HepG2 (cell line): ENCODE measurements around the gene CENPO. TPM values are rescaled to one million over a fixed set of nuclear protein-coding genes. Genes with fewer than 3 reads are reported as not detected.

ENCODE experiments used
- ATAC-seq: fragments of 200-7000 bp; cut with Tn5 transposase; 3 replicates; pipeline ENCODE4 v1.9.1; 2020; ENCODE audit warnings: mild to moderate bottlenecking, moderate library complexity
- BruUV-seq: library from RNA; stranded (reverse); fragments of 400-500 nt; replicated peaks from 2 replicates; lab custom pipeline; 2021; lab: Mats Ljungman, UMichigan
- CTCF ChIA-PET: fragments of 300-600 bp; formaldehyde crosslinking; extraction: SDS; loops from one replicate; lab custom pipeline; 2021; ENCODE audit warnings: low total read pairs, inconsistent platforms, low intra/inter-chr PET ratio; lab: Yijun Ruan, JAX
- POLR2A ChIA-PET: fragments of 350-600 bp; sonication (Branson Sonifier 250); formaldehyde crosslinking; loops from one replicate; lab custom pipeline; 2020; ENCODE audit warnings: antibody characterized with exemption, inconsistent platforms; lab: Yijun Ruan, JAX
- DNase-seq: peaks from one replicate; pipeline ENCODE4 v3.0.0-alpha.2; 2015; ENCODE audit warnings: low spot score
- FAIRE-seq: peaks from 3 replicates; lab custom pipeline; 2011; peaks lifted over from hg19 to GRCh38; lab: Jason Lieb, UNC
- H2AFZ ChIP-seq: one replicate; pipeline ENCODE4 v1.6.1; 2011; ENCODE audit warnings: low read length, inconsistent platforms
- H3K27ac ChIP-seq: fragments of 300-600 bp; 3 replicates; pipeline ENCODE4 v1.8.0; 2011; ENCODE audit warnings: mixed run types, mild to moderate bottlenecking, mixed read lengths, low read length, inconsistent platforms; ENCODE audit not compliant: insufficient read depth; ENCODE audit errors: extremely low read length
- H3K27me3 ChIP-seq, 2 experiments: fragments of 200-600 bp in 1 of 2; 2 replicates in 1 of 2; 3 replicates in 1 of 2; pipeline versions ENCODE4 v1.6.0 to v1.8.0; 2011; ENCODE audit warnings: low read length in 2 of 2, mild to moderate bottlenecking in 2 of 2, moderate library complexity in 2 of 2, inconsistent platforms in 1 of 2; ENCODE audit not compliant: insufficient read depth in 2 of 2, control insufficient read depth in 1 of 2
- H3K36me3 ChIP-seq, 2 experiments: fragments of 200-600 bp in 1 of 2; replicated peaks in 1 of 2; 2 replicates in 1 of 2; 3 replicates in 1 of 2; pipeline versions ENCODE4 v1.5.1 to v1.8.0; 2011; ENCODE audit warnings: low read length in 2 of 2, inconsistent platforms in 1 of 2; ENCODE audit not compliant: insufficient read depth in 2 of 2, control insufficient read depth in 1 of 2
- H3K4me1 ChIP-seq: 2 replicates; pipeline ENCODE4 v1.5.1; 2012; ENCODE audit warnings: low read length, inconsistent platforms; ENCODE audit not compliant: insufficient read depth
- H3K4me2 ChIP-seq: 2 replicates; pipeline ENCODE4 v1.6.0; 2011; ENCODE audit warnings: low read depth, low read length, inconsistent platforms
- H3K4me3 ChIP-seq, 3 experiments: fragments of 200-600 bp in 1 of 3; sonication (generic), shearing (Covaris generic) in 1 of 3; replicated peaks in 1 of 3; 2 replicates each; pipeline ENCODE4 v1.5.1; 2011 to 2016; ENCODE audit warnings: low read length in 3 of 3, inconsistent platforms in 2 of 3, low read depth in 2 of 3, mild to moderate bottlenecking in 2 of 3, control low read depth in 1 of 3, mixed read lengths in 1 of 3; ENCODE audit not compliant: insufficient read depth in 1 of 3
- H3K79me2 ChIP-seq: one replicate; pipeline ENCODE4 v1.6.1; 2011; ENCODE audit warnings: low read length, inconsistent platforms; ENCODE audit not compliant: insufficient read depth
- H3K9ac ChIP-seq: 2 replicates; pipeline ENCODE4 v1.6.0; 2011; ENCODE audit warnings: mild to moderate bottlenecking, low read depth, low read length, inconsistent platforms; ENCODE audit not compliant: insufficient read depth
- H3K9me3 ChIP-seq: 2 replicates; pipeline ENCODE4 v1.5.1; 2012; ENCODE audit warnings: mild to moderate bottlenecking, low read length
- H4K20me1 ChIP-seq: 2 replicates; pipeline ENCODE4 v1.6.0; 2011; ENCODE audit warnings: inconsistent platforms, mild to moderate bottlenecking, low read length, moderate library complexity; ENCODE audit not compliant: insufficient read depth
- CREM ChIP-seq, 2 experiments: sonication (generic) in 1 of 2; formaldehyde crosslinking in 1 of 2; IDR thresholded peaks; 2 replicates each; pipeline versions ENCODE4 v1.4.0 to v1.6.1; 2016 to 2020; ENCODE audit warnings: antibody characterized with exemption in 1 of 2, mild to moderate bottlenecking in 1 of 2, missing genetic modification reagents in 1 of 2
- DR1 ChIP-seq: sonication (generic); formaldehyde crosslinking; IDR thresholded peaks from 2 replicates; pipeline ENCODE4 v1.8.0; 2021; ENCODE audit warnings: mild to moderate bottlenecking, missing genetic modification reagents, inconsistent platforms
- RNF2 ChIP-seq: fragments of 450-650 bp; conservative IDR thresholded peaks from 2 replicates; pipeline ENCODE4 v1.6.1; 2016; ENCODE audit warnings: low read depth
- TP53 ChIP-seq: sonication (generic); formaldehyde crosslinking; conservative IDR thresholded peaks from 2 replicates; pipeline ENCODE4 v1.4.0; 2020; ENCODE audit warnings: missing genetic modification reagents
- ZBTB20 ChIP-seq: sonication (generic); formaldehyde crosslinking; IDR thresholded peaks from 2 replicates; pipeline ENCODE4 v1.8.1; 2023; ENCODE audit warnings: missing genetic modification reagents, low read depth, mild to moderate bottlenecking, borderline replicate concordance
- ZNF224 ChIP-seq: sonication (generic); formaldehyde crosslinking; IDR thresholded peaks from 2 replicates; pipeline ENCODE4 v1.5.0; 2020; ENCODE audit warnings: mild to moderate bottlenecking, missing genetic modification reagents
- ZNF543 ChIP-seq: sonication (generic); formaldehyde crosslinking; IDR thresholded peaks from 2 replicates; pipeline ENCODE4 v1.4.0; 2020; ENCODE audit warnings: mild to moderate bottlenecking, missing genetic modification reagents
- ZNF563 ChIP-seq: sonication (generic); formaldehyde crosslinking; IDR thresholded peaks from 2 replicates; pipeline ENCODE4 v1.8.0; 2022; ENCODE audit warnings: mild to moderate bottlenecking, moderate library complexity, missing genetic modification reagents
- ZNF7 ChIP-seq: IDR thresholded peaks from 2 replicates; pipeline ENCODE4 v1.6.1; 2016; ENCODE audit warnings: missing biosample characterization, missing genetic modification reagents
- WGBS: methylation state at CpG from one replicate; pipeline ENCODE4 v1.1.6; 2017; ENCODE audit warnings: low lambda C conversion rate; 5-methylcytosine and 5-hydroxymethylcytosine counted together
- in situ Hi-C: cut with HindIII; loops from 2 replicates; pipeline ENCODE4 v1.10.0; 2017; ENCODE audit warnings: low pct_unique_long_range_greater_than_20kb; ENCODE audit not compliant: extremely low pct_ligation_motif_present
- intact Hi-C: fragments of 100-400 bp; cut with micrococcal nuclease; formaldehyde crosslinking; loops from one replicate; pipeline ENCODE4 v1.10.0; 2022; ENCODE audit not compliant: unreplicated experiment
- polyA plus RNA-seq, 8 experiments: library from polyadenylated mRNA; depleted of rRNA in 3 of 8; stranded (reverse) in 7 of 8; unstranded in 1 of 8; fragments of >200 nt; fragmentation: Illumina TruSeq in 4 of 8; extraction: Trizol in 4 of 8; gene quantifications; 2 replicates each; pipeline versions ENCODE4 v1.2.1 to v1.2.3, GENCODE V29; 2011 to 2016; ENCODE audit warnings: low read depth in 4 of 8, missing spikeins in 1 of 8, mixed read lengths in 1 of 8; ENCODE audit not compliant: insufficient read depth in 1 of 8
- total RNA-seq, 5 experiments: library from RNA; depleted of rRNA; stranded (reverse); fragments of >200 nt; fragmentation: Illumina TruSeq; extraction: Trizol; gene quantifications; 2 replicates each; pipeline ENCODE4 v1.2.3, GENCODE V29; 2016; ENCODE audit warnings: low read depth in 1 of 5
- TF ChIP-seq, protein P1 (sequence below): sonication (generic); formaldehyde crosslinking; IDR thresholded peaks from 2 replicates; pipeline ENCODE4 v1.4.0; 2020; ENCODE audit warnings: missing genetic modification reagents, borderline replicate concordance
- TF ChIP-seq, protein P2 (sequence below): sonication (generic); formaldehyde crosslinking; IDR thresholded peaks from 2 replicates; pipeline ENCODE4 v1.9.0; 2022; ENCODE audit warnings: missing genetic modification reagents, mild to moderate bottlenecking, borderline replicate concordance
- TF ChIP-seq, protein P3 (sequence below): sonication (generic); formaldehyde crosslinking; IDR thresholded peaks from 2 replicates; pipeline ENCODE4 v1.9.0; 2021; ENCODE audit warnings: missing genetic modification reagents, borderline replicate concordance

CENPO gene
- total and polyA plus RNA-seq, 2 of the 13 experiments (the other 11 are each of a cell fraction or from before 2014, with no cell fraction given): 19.7 to 35.5 TPM

DNA sequence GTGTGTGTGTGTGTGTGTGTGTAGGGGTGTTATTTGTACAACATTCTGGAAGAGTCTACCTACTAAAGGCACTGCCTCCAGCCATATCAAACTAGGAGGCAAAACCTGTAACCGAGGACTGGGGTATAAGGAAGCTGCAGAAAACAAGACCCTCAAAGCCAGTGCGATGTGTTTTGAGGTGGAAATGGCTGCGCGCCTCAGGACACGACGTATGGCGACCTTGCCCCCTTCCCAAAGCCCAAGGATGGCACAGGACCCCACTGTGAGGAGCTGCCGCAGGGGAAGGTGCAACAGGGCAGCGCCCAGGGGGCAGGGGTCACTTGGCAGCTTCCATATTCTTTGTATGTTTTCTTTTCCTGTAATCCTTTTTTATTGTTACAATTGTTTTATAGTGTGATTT, 59.8 kb downstream of the CENPO start:
- intact Hi-C loops (no loop called here), in situ Hi-C loops (no loop called here)
- ChIA-PET POLR2A (no interaction called here), CTCF (no interaction called here)
- DNase-seq (no peak), ATAC-seq (no peak), FAIRE-seq (no peak)
- 46% methylated on average over 9 of the region's 9 CpGs for WGBS
- H3K27ac ChIP-seq: no peak overlapping the region
- no peak overlapping the region for H2AFZ ChIP-seq
- peaks cover 6% of the 10 kb centered on the region; the same call in 1 of the 2 replicates for H3K9me3 ChIP-seq
- H3K79me2 ChIP-seq: no peaks in the 10 kb centered on the region
- H3K4me1 ChIP-seq: no peaks in the 10 kb centered on the region
- TF ChIP-seq ZNF543 (CRISPR knock-in tag): no peak
- TF ChIP-seq, protein P1, sequence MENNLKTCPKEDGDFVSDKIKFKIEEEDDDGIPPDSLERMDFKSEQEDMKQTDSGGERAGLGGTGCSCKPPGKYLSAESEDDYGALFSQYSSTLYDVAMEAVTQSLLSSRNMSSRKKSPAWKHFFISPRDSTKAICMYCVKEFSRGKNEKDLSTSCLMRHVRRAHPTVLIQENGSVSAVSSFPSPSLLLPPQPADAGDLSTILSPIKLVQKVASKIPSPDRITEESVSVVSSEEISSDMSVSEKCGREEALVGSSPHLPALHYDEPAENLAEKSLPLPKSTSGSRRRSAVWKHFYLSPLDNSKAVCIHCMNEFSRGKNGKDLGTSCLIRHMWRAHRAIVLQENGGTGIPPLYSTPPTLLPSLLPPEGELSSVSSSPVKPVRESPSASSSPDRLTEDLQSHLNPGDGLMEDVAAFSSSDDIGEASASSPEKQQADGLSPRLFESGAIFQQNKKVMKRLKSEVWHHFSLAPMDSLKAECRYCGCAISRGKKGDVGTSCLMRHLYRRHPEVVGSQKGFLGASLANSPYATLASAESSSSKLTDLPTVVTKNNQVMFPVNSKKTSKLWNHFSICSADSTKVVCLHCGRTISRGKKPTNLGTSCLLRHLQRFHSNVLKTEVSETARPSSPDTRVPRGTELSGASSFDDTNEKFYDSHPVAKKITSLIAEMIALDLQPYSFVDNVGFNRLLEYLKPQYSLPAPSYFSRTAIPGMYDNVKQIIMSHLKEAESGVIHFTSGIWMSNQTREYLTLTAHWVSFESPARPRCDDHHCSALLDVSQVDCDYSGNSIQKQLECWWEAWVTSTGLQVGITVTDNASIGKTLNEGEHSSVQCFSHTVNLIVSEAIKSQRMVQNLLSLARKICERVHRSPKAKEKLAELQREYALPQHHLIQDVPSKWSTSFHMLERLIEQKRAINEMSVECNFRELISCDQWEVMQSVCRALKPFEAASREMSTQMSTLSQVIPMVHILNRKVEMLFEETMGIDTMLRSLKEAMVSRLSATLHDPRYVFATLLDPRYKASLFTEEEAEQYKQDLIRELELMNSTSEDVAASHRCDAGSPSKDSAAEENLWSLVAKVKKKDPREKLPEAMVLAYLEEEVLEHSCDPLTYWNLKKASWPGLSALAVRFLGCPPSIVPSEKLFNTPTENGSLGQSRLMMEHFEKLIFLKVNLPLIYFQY: no peak
- no peak for TF ChIP-seq ZNF7 (CRISPR knock-in tag)
- no peak for TF ChIP-seq ZNF563 (CRISPR knock-in tag)
- no peak for TF ChIP-seq TP53 (CRISPR knock-in tag)
- no peak for TF ChIP-seq ZNF224 (CRISPR knock-in tag)
- TF ChIP-seq DR1 (CRISPR knock-in tag): no peak
- TF ChIP-seq RNF2: no peak
- TF ChIP-seq CREM (IDR thresholded peaks at IDR 0.05): no peak
- TF ChIP-seq CREM (CRISPR knock-in tag; IDR thresholded peaks at IDR 0.05): no peak
- TF ChIP-seq ZBTB20: no peak
- TF ChIP-seq, protein P2, sequence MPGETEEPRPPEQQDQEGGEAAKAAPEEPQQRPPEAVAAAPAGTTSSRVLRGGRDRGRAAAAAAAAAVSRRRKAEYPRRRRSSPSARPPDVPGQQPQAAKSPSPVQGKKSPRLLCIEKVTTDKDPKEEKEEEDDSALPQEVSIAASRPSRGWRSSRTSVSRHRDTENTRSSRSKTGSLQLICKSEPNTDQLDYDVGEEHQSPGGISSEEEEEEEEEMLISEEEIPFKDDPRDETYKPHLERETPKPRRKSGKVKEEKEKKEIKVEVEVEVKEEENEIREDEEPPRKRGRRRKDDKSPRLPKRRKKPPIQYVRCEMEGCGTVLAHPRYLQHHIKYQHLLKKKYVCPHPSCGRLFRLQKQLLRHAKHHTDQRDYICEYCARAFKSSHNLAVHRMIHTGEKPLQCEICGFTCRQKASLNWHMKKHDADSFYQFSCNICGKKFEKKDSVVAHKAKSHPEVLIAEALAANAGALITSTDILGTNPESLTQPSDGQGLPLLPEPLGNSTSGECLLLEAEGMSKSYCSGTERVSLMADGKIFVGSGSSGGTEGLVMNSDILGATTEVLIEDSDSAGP (CRISPR knock-in tag): no peak
- TF ChIP-seq, protein P3, sequence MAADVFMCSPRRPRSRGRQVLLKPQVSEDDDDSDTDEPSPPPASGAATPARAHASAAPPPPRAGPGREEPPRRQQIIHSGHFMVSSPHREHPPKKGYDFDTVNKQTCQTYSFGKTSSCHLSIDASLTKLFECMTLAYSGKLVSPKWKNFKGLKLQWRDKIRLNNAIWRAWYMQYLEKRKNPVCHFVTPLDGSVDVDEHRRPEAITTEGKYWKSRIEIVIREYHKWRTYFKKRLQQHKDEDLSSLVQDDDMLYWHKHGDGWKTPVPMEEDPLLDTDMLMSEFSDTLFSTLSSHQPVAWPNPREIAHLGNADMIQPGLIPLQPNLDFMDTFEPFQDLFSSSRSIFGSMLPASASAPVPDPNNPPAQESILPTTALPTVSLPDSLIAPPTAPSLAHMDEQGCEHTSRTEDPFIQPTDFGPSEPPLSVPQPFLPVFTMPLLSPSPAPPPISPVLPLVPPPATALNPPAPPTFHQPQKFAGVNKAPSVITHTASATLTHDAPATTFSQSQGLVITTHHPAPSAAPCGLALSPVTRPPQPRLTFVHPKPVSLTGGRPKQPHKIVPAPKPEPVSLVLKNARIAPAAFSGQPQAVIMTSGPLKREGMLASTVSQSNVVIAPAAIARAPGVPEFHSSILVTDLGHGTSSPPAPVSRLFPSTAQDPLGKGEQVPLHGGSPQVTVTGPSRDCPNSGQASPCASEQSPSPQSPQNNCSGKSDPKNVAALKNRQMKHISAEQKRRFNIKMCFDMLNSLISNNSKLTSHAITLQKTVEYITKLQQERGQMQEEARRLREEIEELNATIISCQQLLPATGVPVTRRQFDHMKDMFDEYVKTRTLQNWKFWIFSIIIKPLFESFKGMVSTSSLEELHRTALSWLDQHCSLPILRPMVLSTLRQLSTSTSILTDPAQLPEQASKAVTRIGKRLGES: no peak
- no peaks in the 10 kb centered on the region for H3K36me3 ChIP-seq
- no TSS peak for BruUV-seq
- H3K27me3 ChIP-seq: peaks cover 5 to 42% of the 10 kb centered on the region in 2 experiments; a peak in 4 of 5 replicates
- no peak overlapping the region for H3K4me3 ChIP-seq
- H3K4me2 ChIP-seq: no peak overlapping the region
- no peaks in the 10 kb centered on the region for H4K20me1 ChIP-seq
- no peak overlapping the region for H3K9ac ChIP-seq
